RWPE2 (cell line): ENCODE measurements around the gene TRIO.
A peak's percentile ranks its signal among the peaks of the same experiment; 100 is the strongest.

Source experiments
- ATAC-seq: fragments of 200-7000 bp; cut with Tn5 transposase; 3 replicates; pipeline ENCODE4 v1.9.1; 2021; ENCODE audit warnings: low read depth
- DNase-seq: peaks from one replicate; pipeline ENCODE4 v3.0.0-alpha.2; 2020; ENCODE audit warnings: low spot score
- H3K27ac ChIP-seq: fragments of 450-650 bp; 2 replicates; pipeline ENCODE4 v1.5.1; 2017; ENCODE audit warnings: mild to moderate bottlenecking; ENCODE audit not compliant: poor library complexity, severe bottlenecking
- H3K27me3 ChIP-seq: fragments of 250-450 bp; sonication (Bioruptor Pico); 2 replicates; pipeline ENCODE4 v1.5.1; 2021; ENCODE audit warnings: mild to moderate bottlenecking, moderate library complexity; ENCODE audit not compliant: insufficient read depth, poor library complexity, severe bottlenecking
- H3K36me3 ChIP-seq: fragments of 250-450 bp; sonication (Bioruptor Pico); 2 replicates; pipeline ENCODE4 v1.5.1; 2020; ENCODE audit warnings: low read depth, mild to moderate bottlenecking, moderate library complexity
- H3K4me1 ChIP-seq: fragments of 250-450 bp; sonication (Bioruptor Pico); 2 replicates; pipeline ENCODE4 v1.5.1; 2021; ENCODE audit warnings: mild to moderate bottlenecking, moderate library complexity; ENCODE audit not compliant: insufficient read depth, poor library complexity, severe bottlenecking
- H3K4me3 ChIP-seq: fragments of 250-450 bp; sonication (Bioruptor Pico); 2 replicates; pipeline ENCODE4 v1.5.1; 2021; ENCODE audit warnings: mild to moderate bottlenecking, moderate library complexity; ENCODE audit not compliant: severe bottlenecking
- H3K9me3 ChIP-seq: fragments of 250-450 bp; sonication (Bioruptor Pico); 2 replicates; pipeline ENCODE4 v1.5.1; 2021; ENCODE audit warnings: mild to moderate bottlenecking, moderate library complexity; ENCODE audit not compliant: severe bottlenecking
- TF ChIP-seq, protein P1 (sequence below): fragments of 450-650 bp; IDR thresholded peaks from one replicate; pipeline ENCODE4 v1.5.1; 2017; ENCODE audit warnings: mild to moderate bottlenecking, moderate library complexity; ENCODE audit not compliant: poor library complexity, severe bottlenecking

TRIO gene

DNA sequence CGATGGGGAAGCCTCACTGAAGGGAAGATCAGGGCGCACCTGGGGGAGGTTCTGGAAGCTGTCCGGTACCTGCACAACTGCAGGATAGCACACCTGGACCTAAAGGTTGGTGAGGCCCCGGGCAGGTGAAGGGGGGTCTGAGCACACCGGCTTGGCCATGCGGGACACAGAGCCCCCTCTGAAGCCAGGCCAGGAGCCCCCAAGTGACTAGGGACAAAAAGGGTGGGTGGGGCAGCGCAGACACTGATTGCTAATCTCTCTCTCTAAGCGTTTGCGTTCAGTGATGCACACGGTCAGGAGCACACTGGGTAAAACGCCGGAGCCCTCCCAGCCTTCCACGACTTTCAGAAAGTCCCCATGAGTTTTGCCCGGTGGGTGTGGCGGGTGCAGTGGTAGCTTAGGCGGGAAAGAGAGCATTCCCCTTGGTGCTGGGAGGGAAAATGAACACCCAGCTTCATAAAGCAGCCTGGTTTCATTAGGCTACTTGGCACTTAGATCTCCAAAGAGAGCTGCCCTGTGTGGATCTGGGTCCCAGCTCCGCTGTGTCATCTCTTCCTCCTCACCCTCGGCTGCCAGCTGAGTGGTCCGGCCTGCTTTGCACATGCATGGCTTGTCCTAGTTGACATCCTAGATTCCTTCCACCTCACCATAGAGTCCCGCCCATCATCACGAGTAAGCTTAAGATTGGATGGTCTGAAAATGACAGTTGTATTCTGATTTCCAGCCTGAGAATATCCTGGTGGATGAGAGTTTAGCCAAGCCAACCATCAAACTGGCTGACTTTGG lies 364.2 kb downstream of the TRIO start:
- Histone ChIP-seq H3K36me3 (peaks cover 42% of the 10 kb centered on the region), H3K27me3 (no peaks in the 10 kb centered on the region), H3K4me3 (no peak overlapping the region), H3K4me1 (no peaks in the 10 kb centered on the region), H3K27ac (no peak overlapping the region), H3K9me3 (no peaks in the 10 kb centered on the region)
- ATAC-seq, result no peak
- TF ChIP-seq, protein P1, sequence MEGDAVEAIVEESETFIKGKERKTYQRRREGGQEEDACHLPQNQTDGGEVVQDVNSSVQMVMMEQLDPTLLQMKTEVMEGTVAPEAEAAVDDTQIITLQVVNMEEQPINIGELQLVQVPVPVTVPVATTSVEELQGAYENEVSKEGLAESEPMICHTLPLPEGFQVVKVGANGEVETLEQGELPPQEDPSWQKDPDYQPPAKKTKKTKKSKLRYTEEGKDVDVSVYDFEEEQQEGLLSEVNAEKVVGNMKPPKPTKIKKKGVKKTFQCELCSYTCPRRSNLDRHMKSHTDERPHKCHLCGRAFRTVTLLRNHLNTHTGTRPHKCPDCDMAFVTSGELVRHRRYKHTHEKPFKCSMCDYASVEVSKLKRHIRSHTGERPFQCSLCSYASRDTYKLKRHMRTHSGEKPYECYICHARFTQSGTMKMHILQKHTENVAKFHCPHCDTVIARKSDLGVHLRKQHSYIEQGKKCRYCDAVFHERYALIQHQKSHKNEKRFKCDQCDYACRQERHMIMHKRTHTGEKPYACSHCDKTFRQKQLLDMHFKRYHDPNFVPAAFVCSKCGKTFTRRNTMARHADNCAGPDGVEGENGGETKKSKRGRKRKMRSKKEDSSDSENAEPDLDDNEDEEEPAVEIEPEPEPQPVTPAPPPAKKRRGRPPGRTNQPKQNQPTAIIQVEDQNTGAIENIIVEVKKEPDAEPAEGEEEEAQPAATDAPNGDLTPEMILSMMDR, result no peak
- DNase-seq, result no peak

DNA sequence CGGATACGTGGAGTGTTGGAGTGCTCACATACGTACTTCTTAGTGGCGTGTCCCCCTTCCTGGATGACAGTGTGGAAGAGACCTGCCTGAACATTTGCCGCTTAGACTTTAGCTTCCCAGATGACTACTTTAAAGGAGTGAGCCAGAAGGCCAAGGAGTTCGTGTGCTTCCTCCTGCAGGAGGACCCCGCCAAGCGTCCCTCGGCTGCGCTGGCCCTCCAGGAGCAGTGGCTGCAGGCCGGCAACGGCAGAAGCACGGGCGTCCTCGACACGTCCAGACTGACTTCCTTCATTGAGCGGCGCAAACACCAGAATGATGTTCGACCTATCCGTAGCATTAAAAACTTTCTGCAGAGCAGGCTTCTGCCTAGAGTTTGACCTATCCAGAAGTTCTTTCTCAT lies 364.9 kb downstream of the TRIO start:
- H3K36me3 ChIP-seq, result peaks cover 37% of the 10 kb centered on the region
- ATAC-seq (no peak), DNase-seq (no peak)
- H3K27ac ChIP-seq, result no peak overlapping the region
- H3K4me3 ChIP-seq, result no peak overlapping the region
- no peaks in the 10 kb centered on the region for H3K4me1 ChIP-seq
- H3K27me3 ChIP-seq, result no peaks in the 10 kb centered on the region
- no peaks in the 10 kb centered on the region for H3K9me3 ChIP-seq
- TF ChIP-seq, protein P1, result no peak

GRCh38 chr5:14509556-14509955 lies 366.4 kb downstream of the TRIO start:
- ATAC-seq, result no peak
- H3K4me3 ChIP-seq, result no peak overlapping the region

GRCh38 chr5:14510156-14510734 lies 367.1 kb downstream of the TRIO start:
- no peak overlapping the region for H3K4me3 ChIP-seq
- H3K36me3 ChIP-seq, result peaks cover 20% of the 10 kb centered on the region
- ATAC-seq (no peak; the same call in 2 of the 3 replicates), DNase-seq (no peak)
- H3K27me3 ChIP-seq, result no peaks in the 10 kb centered on the region
- no peaks in the 10 kb centered on the region for H3K4me1 ChIP-seq
- H3K27ac ChIP-seq, result no peak overlapping the region
- TF ChIP-seq, protein P1, result no peak
- H3K9me3 ChIP-seq, result no peaks in the 10 kb centered on the region

More at GRCh38 chr5:14509556-14509955, 366.4 kb downstream of the TRIO start:
- TF ChIP-seq, protein P1, result no peak
- no peak for DNase-seq
- H3K4me1 ChIP-seq, result no peaks in the 10 kb centered on the region
- H3K36me3 ChIP-seq, result peaks cover 27% of the 10 kb centered on the region
- no peaks in the 10 kb centered on the region for H3K9me3 ChIP-seq
- H3K27me3 ChIP-seq, result no peaks in the 10 kb centered on the region
- no peak overlapping the region for H3K27ac ChIP-seq

DNA sequence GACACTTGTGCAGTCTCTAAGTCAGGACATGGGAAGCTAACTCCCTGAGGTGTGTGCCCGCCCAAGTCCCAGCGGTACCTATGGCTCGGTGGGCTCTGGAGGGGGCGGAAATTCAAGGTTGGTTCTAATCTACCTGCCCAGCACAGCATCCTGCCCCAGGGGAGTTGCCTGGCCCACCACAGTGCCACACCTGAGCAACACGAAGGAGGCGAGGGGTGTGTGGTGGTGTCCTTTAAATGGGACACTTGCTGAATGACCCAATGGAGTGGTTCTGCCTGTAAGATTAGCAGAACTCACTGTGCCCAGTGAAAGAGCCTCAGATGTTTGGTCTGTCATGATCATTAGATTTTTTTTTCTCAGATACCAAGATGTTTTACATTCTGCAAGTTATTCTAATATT lies 367.7 kb downstream of the TRIO start:
- ATAC-seq (peak; percentile 6; the same call in 1 of the 3 replicates), DNase-seq (no peak)
- TF ChIP-seq, protein P1, result no peak
- Histone ChIP-seq H3K27me3 (no peaks in the 10 kb centered on the region), H3K27ac (no peak overlapping the region), H3K4me1 (no peaks in the 10 kb centered on the region), H3K36me3 (peaks cover 16% of the 10 kb centered on the region), H3K9me3 (no peaks in the 10 kb centered on the region), H3K4me3 (no peak overlapping the region)
